ENCODE measurements around the gene DOK6. TPM values are rescaled to one million over a fixed set of nuclear protein-coding genes. Genes with fewer than 3 reads are reported as not detected.

Gene DOK6
- total and polyA plus RNA-seq, 2 donors (not counting 3 experiments of a cell fraction or from before 2014, with no cell fraction given): under 0.01 TPM; not detected in 1

DNA sequence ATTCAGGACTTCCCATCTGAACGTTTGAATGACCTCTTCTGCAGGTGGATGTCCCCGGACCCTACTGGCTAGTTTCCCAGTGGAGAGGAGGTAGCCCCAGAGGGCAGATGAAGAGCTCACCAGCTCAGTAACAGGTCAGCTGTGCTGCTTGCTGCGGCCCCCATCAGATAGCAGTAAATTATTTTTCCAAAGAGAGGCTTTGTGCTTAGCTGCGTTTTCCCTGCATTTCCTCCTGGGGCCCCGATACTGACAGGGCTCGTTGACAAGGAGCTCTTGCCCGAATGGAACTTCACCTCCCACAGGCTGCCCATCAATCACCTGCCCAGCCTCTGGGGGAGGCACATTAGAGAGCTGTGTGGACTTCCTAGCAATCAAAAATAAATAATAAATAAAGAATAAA lies 185.8 kb downstream of the DOK6 start:
- H3K79me2 ChIP-seq (ENCODE audit: control insufficient read depth, insufficient read depth, low read length): no peaks in the 10 kb centered on the region
- BruUV-seq (replicated peaks): no TSS peak
- H2AFZ ChIP-seq (ENCODE audit: low read depth, low read length): no peak overlapping the region
- intact Hi-C loops (cut with micrococcal nuclease) (no loop called here), dilution Hi-C loops (cut with MboI; ENCODE audit: extremely low pct_ligation_motif_present, low sequenced_read_pairs) (no loop called here)
- H3K36me3 ChIP-seq (ENCODE audit: control insufficient read depth in 2 of 2, extremely low read depth in 1 of 2, insufficient read depth in 2 of 2, low read length in 2 of 2): no peaks in the 10 kb centered on the region
- DNase-seq (ENCODE audit: low read depth, low spot score) (no peak), FAIRE-seq (no peak)
- no peaks in the 10 kb centered on the region for H3K9me3 ChIP-seq (replicated peaks; ENCODE audit: control insufficient read depth, insufficient read depth, low read length)
- no peaks in the 10 kb centered on the region for H3K4me1 ChIP-seq (ENCODE audit: control insufficient read depth, extremely low read depth, insufficient read depth, low read length)
- no peak overlapping the region for H3K27ac ChIP-seq (ENCODE audit: insufficient read depth, low read depth, low read length)
- H3K9me1 ChIP-seq (replicated peaks; ENCODE audit: control insufficient read depth, extremely low read depth, insufficient read depth, low read length): no peaks in the 10 kb centered on the region
- no peak overlapping the region for H3K4me2 ChIP-seq (ENCODE audit: insufficient read depth, low read length)
- ChIA-PET POLR2A (no interaction called here), CTCF (interaction anchor here (1.1 kb wide), 1 partner anchor 501 kb away, joined by 3 read pairs; no protein-coding TSS in a partner anchor)
- no peak overlapping the region for H3K4me3 ChIP-seq (replicated peaks in 1 of 3; ENCODE audit: insufficient read depth in 1 of 3, low read depth in 1 of 3, low read length in 3 of 3)
- H4K20me1 ChIP-seq (replicated peaks; ENCODE audit: control insufficient read depth, extremely low read depth, insufficient read depth, low read length): no peaks in the 10 kb centered on the region
- TF ChIP-seq EZH2 (IDR thresholded peaks at IDR 0.05; ENCODE audit: borderline replicate concordance, low read depth, low read length, severe bottlenecking) (no peak), JUN (IDR thresholded peaks at IDR 0.05; ENCODE audit: borderline replicate concordance, insufficient read depth, insufficient read length, low read depth) (no peak), POLR2AphosphoS5 (IDR thresholded peaks at IDR 0.05; ENCODE audit: insufficient read depth, low read depth, low read length) (no peak), MYC (IDR thresholded peaks at IDR 0.05; ENCODE audit: low read depth, low read length) (no peak)
- TF ChIP-seq, protein P1, sequence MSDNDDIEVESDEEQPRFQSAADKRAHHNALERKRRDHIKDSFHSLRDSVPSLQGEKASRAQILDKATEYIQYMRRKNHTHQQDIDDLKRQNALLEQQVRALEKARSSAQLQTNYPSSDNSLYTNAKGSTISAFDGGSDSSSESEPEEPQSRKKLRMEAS (IDR thresholded peaks at IDR 0.05; ENCODE audit: insufficient read depth, insufficient read length): no peak
- TF ChIP-seq, protein P2, sequence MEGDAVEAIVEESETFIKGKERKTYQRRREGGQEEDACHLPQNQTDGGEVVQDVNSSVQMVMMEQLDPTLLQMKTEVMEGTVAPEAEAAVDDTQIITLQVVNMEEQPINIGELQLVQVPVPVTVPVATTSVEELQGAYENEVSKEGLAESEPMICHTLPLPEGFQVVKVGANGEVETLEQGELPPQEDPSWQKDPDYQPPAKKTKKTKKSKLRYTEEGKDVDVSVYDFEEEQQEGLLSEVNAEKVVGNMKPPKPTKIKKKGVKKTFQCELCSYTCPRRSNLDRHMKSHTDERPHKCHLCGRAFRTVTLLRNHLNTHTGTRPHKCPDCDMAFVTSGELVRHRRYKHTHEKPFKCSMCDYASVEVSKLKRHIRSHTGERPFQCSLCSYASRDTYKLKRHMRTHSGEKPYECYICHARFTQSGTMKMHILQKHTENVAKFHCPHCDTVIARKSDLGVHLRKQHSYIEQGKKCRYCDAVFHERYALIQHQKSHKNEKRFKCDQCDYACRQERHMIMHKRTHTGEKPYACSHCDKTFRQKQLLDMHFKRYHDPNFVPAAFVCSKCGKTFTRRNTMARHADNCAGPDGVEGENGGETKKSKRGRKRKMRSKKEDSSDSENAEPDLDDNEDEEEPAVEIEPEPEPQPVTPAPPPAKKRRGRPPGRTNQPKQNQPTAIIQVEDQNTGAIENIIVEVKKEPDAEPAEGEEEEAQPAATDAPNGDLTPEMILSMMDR (IDR thresholded peaks at IDR 0.05; ENCODE audit: extremely low read depth in 1 of 2, insufficient read depth in 1 of 2, low read depth in 1 of 2, low read length in 2 of 2): no peak
- H3K27me3 ChIP-seq (ENCODE audit: control insufficient read depth in 2 of 2, insufficient read depth in 2 of 2, low read length in 2 of 2): no peaks in the 10 kb centered on the region
- H3K9ac ChIP-seq (replicated peaks; ENCODE audit: extremely low read depth, insufficient read depth, low read length): no peak overlapping the region

Measured in endothelial cell of umbilical vein (primary cell).